ENCODE measurements around the gene PKN2. TPM values are rescaled to one million over a fixed set of nuclear protein-coding genes. Genes with fewer than 3 reads are reported as not detected.

Gene PKN2
- total and polyA plus RNA-seq, 2 experiments from 2014 or later, result 22.5 to 27.6 TPM

DNA sequence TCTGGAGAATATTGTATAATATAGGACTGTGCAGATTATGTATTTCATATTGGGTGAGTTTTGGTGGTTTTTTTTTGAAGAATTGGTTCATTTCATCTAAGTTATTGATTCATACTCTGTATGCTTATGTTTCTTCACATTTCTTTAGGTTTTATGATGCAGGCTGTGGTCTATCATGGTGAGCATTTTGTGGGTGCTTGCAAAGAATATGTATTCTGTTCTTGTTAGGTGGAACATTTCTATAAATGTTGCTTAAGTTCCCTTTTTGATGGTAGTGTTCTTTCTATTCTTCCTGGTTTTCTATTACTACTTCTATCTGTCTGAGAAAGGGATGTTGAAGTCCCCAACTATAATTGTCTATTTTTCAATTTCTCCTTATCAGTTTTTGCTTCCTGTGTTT lies 42.6 kb downstream of the PKN2 start:
- TF ChIP-seq, protein P1, sequence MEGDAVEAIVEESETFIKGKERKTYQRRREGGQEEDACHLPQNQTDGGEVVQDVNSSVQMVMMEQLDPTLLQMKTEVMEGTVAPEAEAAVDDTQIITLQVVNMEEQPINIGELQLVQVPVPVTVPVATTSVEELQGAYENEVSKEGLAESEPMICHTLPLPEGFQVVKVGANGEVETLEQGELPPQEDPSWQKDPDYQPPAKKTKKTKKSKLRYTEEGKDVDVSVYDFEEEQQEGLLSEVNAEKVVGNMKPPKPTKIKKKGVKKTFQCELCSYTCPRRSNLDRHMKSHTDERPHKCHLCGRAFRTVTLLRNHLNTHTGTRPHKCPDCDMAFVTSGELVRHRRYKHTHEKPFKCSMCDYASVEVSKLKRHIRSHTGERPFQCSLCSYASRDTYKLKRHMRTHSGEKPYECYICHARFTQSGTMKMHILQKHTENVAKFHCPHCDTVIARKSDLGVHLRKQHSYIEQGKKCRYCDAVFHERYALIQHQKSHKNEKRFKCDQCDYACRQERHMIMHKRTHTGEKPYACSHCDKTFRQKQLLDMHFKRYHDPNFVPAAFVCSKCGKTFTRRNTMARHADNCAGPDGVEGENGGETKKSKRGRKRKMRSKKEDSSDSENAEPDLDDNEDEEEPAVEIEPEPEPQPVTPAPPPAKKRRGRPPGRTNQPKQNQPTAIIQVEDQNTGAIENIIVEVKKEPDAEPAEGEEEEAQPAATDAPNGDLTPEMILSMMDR (IDR thresholded peaks at IDR 0.05; ENCODE audit: low read depth, low read length), result no peak
- Histone ChIP-seq H3K4me3 (no peak overlapping the region), H3K4me1 (ENCODE audit: low read depth) (no peaks in the 10 kb centered on the region), H3K36me3 (no peaks in the 10 kb centered on the region), H3K27ac (no peak overlapping the region), H3K9me3 (ENCODE audit: low read depth) (no peaks in the 10 kb centered on the region), H3K27me3 (no peaks in the 10 kb centered on the region)
- no peak for DNase-seq (ENCODE audit: low read depth in 1 of 2, low spot score in 1 of 2)

DNA sequence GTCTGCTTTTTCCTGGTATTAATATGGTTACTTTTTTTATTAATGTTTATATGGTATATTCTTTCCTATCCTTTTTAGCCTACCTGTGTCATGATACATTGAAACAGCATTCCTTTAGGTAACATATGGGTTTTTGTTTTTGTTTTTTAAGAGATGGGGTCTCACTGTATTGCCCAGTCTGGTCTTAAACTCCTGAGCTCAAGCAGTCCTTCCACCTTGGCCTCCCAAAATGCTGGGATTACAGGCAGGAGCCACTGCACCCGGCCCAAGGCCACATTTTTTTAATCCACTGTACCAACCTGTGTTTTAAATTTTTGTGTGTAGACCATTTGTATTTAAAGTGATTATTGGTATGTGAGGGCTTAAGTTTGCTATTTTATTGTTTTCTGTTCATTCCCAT lies 43.1 kb downstream of the PKN2 start:
- Histone ChIP-seq H3K4me1 (ENCODE audit: low read depth) (no peaks in the 10 kb centered on the region), H3K36me3 (no peaks in the 10 kb centered on the region), H3K9me3 (ENCODE audit: low read depth) (no peaks in the 10 kb centered on the region), H3K4me3 (no peak overlapping the region), H3K27me3 (no peaks in the 10 kb centered on the region), H3K27ac (no peak overlapping the region)
- DNase-seq (ENCODE audit: low read depth in 1 of 2, low spot score in 1 of 2), result no peak
- TF ChIP-seq, protein P1 (IDR thresholded peaks at IDR 0.05; ENCODE audit: low read depth, low read length), result no peak

DNA sequence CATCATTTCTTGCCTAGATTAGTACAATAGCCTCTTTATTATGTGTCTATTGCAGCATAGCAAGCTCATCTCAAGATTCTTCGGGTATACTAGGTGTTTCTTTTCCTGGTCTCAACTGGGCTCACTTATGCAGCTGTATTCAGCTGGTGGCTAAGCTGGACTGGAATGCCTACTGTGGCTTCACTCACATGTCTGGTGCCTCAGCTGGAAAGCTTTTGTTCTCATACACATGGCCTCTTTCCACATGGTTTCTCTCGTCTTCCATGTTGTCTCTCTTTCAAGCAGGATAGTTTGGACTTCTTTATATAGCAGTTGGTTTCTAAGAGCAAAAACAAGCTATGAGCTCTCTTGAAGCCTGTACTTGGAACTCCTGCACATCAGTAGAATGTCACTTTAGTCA lies 45.2 kb downstream of the PKN2 start:
- H3K27me3 ChIP-seq, result no peaks in the 10 kb centered on the region
- no peak for DNase-seq (ENCODE audit: low read depth in 1 of 2, low spot score in 1 of 2)
- TF ChIP-seq, protein P1 (IDR thresholded peaks at IDR 0.05; ENCODE audit: low read depth, low read length), result no peak
- H3K4me3 ChIP-seq, result no peak overlapping the region
- H3K27ac ChIP-seq, result no peak overlapping the region
- no peaks in the 10 kb centered on the region for H3K4me1 ChIP-seq (ENCODE audit: low read depth)
- H3K36me3 ChIP-seq, result no peaks in the 10 kb centered on the region
- H3K9me3 ChIP-seq (ENCODE audit: low read depth), result no peaks in the 10 kb centered on the region

DNA sequence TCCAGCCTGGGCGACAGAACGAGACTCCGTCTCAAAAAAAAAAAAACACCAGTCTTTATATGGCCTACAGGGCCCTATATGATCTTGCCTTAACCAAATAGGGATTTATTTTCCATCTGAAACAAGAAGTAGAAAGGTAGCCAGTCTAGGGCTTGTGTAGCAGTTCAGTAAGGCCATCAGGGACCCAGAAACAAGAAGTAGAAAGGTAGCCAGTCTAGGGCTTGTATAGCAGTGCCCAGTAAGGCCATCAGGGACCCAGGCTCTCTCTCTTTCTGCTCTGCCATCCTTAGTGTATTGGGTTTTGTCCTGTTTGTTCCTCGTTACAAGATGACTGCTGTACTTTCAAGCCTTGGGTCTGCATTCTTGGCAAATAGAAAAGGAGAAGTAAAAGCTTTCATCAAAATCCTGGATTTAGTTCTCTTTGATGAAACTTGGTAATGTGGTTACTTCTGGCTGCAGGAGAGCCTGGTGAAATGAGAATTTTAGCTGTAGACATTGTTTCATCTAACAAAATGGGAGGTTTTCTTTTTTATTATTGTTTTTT lies 46.1 kb downstream of the PKN2 start:
- DNase-seq (ENCODE audit: low read depth in 1 of 2, low spot score in 1 of 2), result no peak
- Histone ChIP-seq H3K27ac (no peak overlapping the region), H3K4me3 (no peak overlapping the region), H3K36me3 (no peaks in the 10 kb centered on the region), H3K9me3 (ENCODE audit: low read depth) (no peaks in the 10 kb centered on the region), H3K27me3 (no peaks in the 10 kb centered on the region), H3K4me1 (ENCODE audit: low read depth) (no peaks in the 10 kb centered on the region)
- TF ChIP-seq, protein P1 (IDR thresholded peaks at IDR 0.05; ENCODE audit: low read depth, low read length), result no peak

DNA sequence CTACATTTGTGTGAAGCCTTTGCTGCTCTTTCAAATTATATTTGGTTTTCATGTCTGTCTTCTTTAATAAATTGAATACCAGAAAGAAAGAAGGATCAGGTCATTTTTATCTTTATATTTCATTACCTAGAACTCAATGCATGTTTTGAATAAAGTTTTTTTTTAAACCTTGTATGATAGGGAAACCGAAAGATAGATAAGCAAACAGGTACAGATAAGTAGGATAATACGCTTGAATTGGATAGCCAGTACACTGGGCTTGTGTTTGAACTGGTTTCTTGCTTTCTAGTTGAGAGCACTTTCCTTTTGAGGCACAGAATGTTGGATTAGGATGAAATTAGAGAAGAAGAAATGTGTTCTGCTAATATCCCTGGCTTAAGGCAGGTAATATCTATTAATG lies 46.9 kb downstream of the PKN2 start:
- H3K27ac ChIP-seq, result peak overlapping the region; percentile 23
- no peaks in the 10 kb centered on the region for H3K4me1 ChIP-seq (ENCODE audit: low read depth)
- no peaks in the 10 kb centered on the region for H3K9me3 ChIP-seq (ENCODE audit: low read depth)

More for the DNA sequence above, 46.9 kb downstream of the PKN2 start:
- H3K36me3 ChIP-seq, result no peaks in the 10 kb centered on the region
- H3K4me3 ChIP-seq, result no peak overlapping the region
- DNase-seq (ENCODE audit: low read depth in 1 of 2, low spot score in 1 of 2), result no peak
- TF ChIP-seq, protein P1 (IDR thresholded peaks at IDR 0.05; ENCODE audit: low read depth, low read length), result no peak
- H3K27me3 ChIP-seq, result no peaks in the 10 kb centered on the region

Measured in cardiac muscle cell (in vitro differentiated cells and primary cell).